HG02840 (cell line): Measurements from ENCODE around the gene BNC1.

Experiments used
- ATAC-seq: cut with Tn5 transposase; IDR thresholded peaks from one replicate; pipeline ENCODE4 v1.9.1; 2021; ENCODE audit warnings: mild to moderate bottlenecking, moderate library complexity, moderate number of reproducible peaks; ENCODE audit not compliant: unreplicated experiment, low FRiP score

BNC1 gene

DNA sequence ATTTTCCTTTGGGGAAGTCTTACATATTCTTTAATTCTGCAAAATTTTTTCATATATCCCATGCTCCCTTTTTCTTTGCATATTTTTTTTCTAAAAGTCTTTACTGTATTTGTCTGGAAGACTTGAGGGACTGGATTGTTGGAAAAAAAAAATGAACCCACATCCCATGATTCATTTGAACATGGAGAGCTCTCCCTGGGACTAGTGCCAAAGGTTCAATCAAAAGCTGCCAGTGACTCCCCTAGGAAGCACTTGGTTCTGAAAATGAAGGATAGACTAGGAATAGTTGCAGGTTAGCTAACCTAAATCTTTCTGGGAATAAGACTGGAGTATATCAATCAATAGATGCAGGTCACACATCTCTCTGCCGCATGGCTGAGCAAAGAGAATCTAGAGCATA is 16.4 kb upstream of the BNC1 start:
- ATAC-seq, result no peak

DNA sequence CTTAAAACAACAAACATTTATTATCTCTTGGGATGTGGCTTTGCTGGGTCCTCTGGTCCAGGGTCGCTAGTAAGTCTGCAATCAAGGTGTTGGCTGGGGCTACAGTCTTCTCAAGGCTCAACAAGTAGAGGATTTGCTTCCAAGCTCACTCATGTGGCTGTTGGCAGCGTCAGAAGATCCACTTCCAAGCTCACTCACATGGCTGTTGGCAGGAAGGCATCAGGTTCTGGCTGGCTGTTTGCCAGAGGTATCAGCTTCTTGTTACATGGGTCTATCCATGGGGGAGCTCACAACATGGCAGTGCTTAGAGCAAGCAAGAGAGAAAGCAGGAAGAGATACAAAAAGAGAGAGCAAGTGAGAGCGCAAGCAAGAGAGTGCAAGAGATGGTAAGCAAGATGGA is 15.0 kb upstream of the BNC1 start:
- ATAC-seq, result no peak

DNA sequence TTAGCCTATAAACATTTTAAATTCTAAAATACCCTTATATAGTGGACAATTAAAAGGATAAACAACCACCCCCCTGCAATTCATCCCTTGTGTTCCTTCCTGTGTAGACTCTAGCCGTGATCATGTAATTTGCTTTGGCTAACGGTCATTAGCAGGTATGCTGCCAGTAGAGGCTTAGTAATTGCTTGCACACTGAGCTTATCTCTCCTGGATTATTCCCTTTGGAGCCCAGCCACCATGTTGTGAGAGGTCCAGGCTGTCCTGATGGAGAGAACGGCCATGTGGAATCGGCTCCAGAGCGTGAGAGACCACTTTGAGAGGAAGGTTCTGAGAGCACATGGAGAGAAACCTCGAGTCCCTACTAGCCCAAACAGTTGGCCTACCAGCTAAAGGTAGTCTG is 11.0 kb upstream of the BNC1 start:
- no peak for ATAC-seq

DNA sequence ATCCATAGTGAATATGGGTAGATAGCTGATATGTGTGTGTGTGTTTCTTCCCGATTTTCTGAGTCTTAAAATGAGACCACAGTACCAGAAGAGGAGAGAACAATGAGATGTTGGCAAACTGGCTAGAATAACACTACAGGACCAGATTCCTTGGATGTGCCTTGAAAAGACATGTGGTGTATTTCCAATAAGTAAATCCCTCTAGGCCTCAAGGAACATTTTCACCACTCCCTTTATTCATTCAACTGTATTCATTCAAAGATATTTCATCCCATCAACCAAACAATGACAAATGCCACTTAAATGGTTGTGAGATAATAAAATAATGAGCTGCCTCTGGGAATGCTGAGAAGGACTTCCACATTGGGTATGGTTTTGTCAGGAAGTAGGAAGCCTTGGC is 8.7 kb upstream of the BNC1 start:
- no peak for ATAC-seq

DNA sequence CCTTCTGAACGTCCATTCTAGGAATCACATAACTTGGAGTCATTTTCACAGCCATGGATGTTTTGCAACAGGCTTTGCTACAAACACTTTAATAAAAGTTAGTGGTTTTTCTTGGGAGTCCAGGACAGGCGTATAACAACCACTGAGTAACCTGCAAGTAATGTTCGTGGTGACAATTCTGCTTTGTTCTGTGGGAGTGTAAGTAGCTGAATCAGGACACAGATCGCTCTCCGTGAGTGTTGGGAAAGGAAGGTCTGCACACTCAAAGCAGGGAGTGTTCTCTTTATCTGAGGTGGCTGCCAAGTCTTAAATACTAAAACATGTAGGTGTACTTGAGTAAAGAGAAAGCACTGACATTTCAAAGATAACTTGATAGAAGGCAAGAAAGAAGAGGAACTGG is 7.9 kb upstream of the BNC1 start:
- ATAC-seq, result no peak

DNA sequence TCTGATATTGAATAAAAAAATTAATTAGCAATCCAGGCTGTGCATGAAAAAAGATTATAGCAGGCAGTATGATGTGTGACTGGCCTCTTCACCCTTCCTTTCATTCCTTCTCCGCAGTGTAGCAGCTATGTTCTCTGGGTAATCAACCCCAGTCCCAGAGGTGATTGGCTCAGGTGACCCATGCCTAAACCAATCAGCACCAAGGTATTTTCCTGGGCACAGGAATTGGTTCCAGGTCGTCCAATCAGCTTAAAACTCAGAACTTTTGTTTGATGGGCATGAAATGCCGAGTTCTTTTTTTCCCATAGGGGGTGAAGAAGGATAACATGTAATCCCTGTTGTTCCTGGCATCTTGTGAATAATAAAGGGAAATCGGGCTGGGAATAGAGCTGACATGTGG is 5.8 kb upstream of the BNC1 start:
- ATAC-seq, result no peak

DNA sequence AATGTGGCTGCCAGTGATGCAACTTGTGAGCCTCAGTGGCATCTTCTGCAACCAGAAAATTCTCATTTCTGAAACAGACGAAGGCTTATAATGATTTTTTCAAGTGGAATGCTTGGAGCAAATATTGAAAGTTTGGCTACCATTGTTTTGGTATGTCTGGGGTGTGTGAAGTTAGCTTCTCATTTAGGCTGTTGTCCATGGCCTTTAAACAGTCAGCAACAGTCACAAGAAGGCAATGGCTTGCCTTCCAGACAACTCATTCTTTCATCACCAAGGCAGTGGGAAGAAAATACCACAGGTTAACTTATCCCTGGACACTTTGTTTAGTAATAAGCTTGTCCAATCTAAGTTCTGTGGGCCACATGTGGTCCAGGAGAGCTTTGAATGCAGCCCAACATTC is 4.7 kb upstream of the BNC1 start:
- ATAC-seq, result no peak

DNA sequence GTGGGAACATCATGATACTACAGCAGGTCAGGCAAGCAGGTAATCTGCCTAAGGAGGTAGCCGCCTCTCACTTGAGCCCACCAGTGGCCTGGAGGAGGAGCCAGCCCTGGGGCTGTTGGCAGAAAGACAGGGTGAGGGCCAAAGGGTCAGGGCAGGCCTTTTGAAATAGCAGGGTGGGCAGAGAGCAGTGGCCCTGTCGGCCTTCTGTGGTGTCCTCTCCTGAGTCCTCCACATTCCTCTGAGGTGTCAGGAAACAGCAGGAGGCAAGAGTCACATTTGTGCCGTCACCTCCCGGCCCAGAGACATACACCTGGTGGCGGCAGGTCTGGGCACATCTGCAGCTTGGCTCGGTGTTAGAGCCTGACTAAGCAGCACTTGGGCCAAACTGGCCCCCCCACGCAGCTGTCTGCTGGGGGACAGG is 3.9 kb upstream of the BNC1 start:
- ATAC-seq, result no peak

DNA sequence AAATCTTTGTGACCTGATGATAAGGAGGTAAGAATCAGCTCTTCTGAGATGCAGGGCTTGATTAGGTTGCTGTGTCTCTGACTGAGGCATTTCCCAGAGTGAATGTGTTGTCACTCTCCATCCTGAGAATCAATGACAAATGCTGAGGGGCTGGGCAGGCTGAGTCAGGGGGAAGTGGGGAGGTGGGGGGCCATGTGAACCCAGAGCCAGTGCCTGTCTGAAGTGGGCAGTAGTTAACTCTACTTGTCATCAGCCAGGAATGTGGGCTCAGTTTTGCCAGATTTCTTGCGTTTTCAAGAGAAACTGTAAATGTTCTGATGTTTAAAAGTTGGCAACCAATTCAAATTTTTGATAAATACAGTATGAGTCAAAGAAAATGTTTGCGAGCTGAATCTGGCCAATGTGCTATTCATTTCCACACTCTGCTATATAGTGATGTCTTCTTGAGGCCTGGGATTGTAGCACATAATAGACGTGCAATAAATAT is 3.1 kb upstream of the BNC1 start:
- no peak for ATAC-seq

DNA sequence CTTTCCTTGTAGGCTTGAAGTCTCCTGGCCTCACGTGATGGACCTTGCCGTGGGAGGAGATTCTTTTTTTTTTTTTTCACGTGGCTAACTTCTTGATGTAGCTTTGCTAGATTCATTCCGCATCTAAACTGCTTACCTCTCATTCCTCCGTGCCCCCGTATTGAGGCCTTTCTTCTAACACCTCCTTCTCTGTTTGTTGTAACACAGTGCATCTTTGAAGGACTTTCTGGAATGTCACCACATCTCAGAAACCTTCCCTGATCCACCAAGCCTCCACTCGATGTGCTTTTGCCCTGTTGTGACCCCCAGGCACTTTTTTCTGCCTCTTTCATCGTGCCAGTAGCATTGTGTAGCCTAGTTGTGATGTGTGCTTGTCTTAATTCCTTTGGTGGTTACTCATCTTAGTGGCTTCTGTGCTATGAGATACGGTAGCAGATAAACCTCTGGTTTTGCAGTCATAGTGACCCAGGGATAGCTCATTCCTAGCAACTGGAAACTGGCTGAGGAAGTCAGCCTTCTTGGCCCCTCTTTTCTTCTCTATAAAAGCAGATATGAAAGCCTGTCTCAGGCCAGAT is 1.6 kb upstream of the BNC1 start:
- ATAC-seq, result no peak

DNA sequence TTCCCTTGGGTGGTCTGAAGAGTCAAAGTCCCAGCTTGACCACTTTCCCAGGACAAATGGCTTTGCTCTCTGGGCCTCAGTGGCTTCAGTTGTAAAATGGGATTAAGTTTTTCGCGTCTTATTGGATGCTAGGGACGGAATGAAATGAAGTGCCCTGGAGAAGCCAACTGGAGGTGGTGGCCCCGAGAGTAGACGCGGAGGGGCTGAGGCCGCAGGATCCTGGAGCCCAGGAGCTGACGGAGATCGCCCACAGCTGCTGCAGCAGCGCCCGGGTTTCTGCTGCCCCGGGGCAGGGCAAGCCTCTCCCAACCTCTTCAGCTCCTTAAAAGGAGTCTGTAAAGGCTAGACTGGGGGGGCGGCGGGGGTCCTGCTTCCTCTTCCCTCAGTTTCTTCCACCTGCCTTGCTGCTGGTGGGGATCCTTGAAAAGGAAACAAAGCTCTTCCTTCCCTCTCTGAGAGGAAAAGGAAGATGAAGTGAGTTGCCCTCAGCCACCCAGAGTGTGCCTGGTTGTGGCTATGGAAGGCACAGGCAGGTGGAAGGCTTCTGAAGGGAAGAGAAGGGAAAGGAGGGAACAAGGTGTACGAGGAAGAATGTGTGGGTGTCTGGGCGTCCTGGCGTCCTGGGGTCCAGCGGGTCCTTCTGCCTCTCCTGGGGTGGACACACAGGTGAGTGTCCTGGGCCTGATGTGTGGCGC is 967 bp upstream of the BNC1 start:
- ATAC-seq, result no peak

DNA sequence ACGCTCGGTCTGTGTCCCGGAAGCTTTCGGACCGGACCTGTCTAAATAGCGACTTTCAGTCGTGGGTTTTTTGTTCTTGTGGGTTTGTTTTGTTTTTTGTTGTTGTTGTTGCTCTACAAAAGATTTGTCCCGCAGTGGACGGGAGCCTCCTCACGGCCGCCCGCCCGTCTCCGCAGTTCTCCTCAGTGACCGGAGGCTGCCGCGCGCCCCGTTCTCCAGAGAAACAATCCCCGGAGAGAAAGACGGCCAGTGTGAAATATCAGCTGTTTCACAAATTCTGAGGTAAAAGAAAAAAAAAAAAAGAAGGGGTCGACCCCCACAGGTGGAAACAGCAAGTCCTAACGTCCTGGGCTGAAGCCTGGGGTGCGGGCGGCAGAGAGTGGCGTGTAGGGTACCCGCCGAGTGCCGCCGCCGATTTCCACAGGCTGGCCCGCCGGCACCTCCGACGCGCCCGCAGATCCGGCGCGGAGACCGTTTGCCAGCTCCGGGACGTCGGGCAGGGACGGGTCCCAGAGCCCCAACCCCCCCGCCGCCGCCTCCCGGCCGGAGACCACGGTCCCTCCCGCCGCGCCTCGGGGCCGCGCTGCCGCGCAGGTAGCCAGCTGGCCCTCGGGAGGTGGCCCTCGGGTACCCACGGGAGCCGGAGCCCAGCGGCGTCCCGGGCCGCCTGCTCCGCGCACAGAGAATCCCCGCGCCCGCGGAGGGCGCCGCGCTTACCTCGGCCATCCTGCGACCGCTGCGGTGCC is 478 bp downstream of the BNC1 start:
- ATAC-seq, result no peak

DNA sequence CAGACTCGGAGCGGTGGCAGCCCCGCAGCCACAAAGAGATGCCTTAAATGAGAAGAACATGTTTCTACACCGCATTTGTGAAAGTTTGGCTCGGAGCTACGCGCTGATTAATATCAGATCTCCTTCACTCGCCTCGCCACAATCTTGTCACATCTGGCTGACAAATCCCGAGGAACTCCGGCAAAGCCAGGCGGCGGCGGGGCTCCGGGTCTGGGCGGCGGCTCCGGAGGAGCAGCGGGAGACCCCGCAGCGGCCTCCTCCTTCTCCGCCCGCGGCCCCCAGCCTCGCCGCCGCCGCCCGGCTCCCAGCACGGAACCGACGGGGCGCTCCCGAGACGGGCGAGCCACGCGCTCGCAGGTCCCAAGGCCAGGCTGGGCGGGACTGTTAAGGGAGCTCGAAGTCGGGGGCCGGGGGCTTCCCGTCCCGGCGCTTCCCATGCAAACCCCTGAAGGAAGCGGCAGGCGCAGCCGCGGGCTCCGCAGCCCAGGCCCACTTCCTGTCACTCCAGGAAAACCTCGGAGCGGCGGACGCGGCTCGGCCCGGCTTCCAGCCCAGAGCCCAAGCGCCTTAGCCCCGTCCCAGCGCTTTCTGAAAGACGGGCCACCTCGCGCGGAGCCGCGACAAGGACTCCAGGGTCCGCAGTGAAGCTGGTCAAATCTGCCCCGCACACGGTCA is 1.2 kb downstream of the BNC1 start:
- no peak for ATAC-seq

DNA sequence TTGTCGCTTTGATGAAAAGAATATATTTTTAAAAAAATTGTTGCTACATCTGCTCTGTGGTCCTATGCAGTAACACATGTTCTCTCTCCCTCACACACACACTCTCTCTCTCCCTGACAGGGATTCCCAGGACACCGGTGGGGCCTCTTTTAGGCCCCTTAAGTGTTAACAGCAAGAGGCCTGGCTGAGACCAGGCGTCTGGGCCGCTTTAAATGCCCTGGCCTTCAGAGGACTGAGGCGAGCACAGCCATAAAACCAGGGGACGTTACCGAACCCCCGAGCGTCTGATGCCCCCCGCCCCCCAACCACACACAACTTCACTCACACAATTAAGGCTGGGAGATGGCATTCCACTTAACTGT is 1.7 kb downstream of the BNC1 start:
- no peak for ATAC-seq

DNA sequence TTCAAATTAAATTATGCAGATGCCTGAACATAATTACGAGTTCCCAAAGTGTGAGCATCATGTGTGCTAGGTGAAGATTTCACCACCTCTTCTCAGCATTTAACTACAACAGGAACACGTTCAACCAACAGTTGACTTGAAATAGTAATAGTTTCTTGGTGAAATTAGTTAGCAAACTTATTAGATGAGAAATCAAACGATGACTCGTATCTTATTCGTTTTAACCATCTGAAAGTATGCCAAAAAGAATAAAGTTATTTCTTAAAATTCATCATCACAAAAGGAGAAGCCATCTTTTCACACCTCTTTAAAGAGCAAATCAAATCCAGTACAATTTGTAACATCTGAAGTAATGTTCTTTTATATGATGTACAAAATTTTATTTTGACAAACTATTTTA is 2.3 kb downstream of the BNC1 start:
- no peak for ATAC-seq

DNA sequence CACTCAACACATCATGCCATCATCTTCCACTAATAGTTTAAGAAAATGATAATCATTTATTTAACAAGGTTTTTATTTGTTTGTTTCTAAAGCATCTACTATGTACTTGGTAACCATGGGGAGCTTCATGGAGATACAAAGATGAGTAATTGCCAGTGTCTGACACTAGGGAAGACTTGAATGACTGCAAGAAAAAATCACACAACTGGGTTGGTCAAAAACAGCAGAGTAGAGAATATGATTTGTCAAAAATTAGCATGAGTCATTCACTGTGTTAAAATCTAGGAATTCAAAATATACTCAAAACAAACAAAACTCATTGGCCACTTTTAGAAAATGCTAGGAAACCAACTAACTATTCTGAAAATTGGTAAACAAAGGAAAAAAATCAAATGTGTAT is 6.3 kb downstream of the BNC1 start:
- no peak for ATAC-seq

DNA sequence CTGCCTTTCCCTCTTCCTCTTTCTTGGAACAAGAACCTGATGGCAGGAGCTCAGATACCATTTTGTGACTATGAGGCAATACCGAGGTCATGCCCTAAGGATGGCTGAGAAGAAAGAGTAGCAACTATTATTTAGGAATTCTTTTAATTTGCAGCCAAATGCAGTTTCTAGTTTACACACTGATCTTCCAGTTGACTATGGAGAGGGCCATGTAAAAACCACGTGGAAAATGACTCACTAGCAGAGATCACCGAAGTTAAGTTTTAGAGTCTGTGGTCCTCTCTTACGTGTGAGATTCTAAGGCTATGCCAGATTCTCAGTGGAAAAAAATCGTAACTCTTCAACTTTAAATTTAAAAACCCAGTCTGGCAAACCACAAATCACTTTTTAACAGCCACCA is 7.8 kb downstream of the BNC1 start:
- ATAC-seq, result no peak

DNA sequence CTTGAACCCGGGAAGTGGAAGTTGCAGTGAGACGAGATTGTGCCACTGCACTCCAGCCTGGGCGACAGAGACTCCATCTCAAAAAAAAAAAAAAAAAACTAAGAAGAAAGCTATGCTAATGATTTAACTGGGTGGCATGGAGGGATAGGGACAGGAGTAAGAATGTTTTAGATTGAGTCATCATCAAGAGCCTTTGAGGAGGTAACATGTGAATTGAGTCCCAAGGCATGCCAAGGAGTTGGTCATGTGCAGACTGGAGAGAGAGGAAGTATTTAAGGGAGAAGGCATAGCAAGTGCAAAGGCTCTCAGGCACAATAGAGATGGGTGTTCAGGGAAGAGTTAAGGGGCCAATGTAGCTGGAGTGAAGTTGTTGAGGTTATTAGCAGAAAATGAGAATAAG is 9.1 kb downstream of the BNC1 start:
- no peak for ATAC-seq

DNA sequence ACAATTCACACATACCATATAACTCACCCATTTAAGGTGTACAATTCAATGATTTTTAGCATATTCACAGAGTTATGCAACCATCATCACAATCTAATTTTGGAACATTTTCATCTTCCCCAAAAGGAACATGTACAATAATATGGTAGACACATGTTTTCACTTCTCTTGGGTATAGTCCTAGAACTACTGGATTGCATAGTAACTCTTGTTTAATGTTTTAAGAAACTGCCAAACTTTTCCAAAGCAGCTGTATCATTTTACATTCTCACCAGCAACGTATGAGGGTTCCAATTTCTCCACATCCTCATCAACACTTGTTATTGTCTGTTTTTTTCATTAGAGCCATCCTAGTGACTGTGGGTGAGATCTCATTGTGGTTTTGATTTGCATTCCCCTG is 14.3 kb downstream of the BNC1 start:
- ATAC-seq, result no peak

DNA sequence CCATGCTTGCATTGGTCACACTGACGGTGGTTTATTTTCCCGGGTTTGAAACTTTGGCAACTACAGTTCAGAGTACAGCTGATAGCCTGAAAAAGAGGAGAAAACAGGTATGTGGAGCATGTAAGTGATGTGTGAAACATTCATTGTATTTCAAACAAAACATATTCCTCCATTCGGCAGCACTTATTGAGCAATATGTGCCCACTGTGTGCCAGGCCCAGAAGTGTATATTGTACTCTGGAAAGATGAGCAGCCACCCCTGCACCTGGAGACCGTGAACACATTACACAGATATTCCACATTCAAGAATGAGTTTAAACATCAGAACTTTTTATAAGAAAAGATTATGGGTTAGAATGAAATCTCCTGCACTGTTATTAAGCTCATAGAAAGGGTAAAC is 16.3 kb downstream of the BNC1 start:
- ATAC-seq, result no peak

DNA sequence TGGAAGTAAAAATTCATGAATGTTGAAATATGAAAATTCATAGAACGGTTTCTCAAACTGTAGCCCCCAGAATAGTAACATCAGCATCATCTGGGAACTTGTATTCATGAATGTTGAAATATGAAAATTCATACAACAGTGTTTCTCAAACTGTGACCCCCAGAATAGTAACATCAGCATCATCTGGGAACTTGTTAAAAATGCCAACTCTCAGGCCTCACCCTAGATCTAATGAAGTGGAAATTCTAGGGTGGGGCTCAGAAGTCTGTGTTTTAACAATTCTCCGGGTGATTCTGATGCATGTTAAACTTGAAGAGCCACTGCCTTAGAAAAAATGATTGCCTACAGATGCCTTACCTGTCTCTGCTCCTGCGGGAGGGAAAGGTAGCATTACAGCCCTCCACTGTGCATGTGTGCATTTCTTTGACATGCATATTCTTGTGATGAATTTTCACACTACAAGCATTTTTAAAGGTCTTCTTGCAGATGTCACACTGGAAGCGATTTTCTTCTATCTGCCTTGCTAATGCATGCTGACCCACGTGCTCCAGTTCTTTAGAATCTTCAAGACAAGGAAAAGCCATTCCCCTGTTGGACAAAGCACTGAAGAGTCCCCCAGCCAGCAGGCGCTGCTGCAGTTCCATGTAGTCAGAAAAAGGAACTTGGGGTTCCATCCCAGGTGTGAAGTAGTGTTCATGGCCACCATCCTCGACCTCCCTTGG is 21.7 kb downstream of the BNC1 start:
- no peak for ATAC-seq
